Stimulated activated CD8-positive, alpha-beta memory T cell treated with anti-CD3 and anti-CD28 coated beads, Interleukin-15, amount 100 ng/mL, for 1 hour (primary cell): ENCODE data around the gene MZF1.

Experiments
- DNase-seq: peaks from one replicate; pipeline ENCODE4 v3.0.0-alpha.2; 2020; ENCODE audit warnings: low read depth

Gene MZF1

DNA sequence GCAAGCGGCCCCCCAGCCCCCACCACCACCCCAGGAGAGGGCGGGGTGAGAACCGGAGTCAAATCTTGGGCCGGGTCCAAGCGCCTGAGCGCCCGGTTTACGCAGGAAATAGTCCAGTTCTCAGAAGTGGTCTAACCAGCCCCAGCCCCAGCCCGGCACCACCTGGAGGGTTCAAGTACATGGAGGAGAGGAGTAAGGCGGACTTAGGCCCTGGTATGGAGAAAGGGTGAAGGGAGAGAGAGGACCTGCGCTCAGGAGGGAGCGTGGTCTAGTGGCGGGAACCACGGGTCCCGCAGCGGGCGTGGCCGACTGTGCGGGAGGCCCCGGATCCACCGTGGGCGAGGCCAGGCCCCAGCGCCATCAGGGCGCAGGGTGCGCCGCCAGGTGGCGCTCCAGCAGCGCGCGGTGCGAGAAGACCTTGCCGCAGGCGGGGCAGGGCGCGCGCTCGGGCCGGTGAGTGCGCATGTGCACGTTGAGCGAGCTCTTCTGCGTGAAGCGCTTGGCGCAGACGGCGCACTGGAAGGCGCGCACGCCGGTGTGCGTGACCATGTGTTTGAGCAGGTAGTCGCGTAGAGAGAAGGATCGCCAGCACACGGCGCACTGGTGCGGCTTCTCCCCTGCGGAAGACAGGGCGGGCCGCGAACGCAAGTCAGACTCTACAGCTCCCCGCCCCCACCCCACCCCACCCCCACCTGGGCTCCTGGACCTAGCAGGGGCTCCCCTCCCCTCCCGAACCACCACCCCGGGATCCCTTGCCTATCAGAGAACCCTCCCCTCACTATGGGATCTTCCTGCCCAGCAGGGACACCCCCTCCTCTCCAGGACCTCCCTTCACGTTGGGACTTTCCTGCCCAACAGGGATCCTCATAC, 59.2 kb downstream of the MZF1 start:
- peak; percentile 82 for DNase-seq

- DNase-seq: no peak
Measured at GRCh38 chr19:58513213-58513693, 59.9 kb downstream of the MZF1 start.
